HEK293T (cell line): Measurements from ENCODE around the gene GAL3ST2.

Experiments used
- ARNT ChIP-seq: fragments of 450-650 bp; IDR thresholded peaks from 2 replicates; pipeline ENCODE4 v1.6.1; 2017; ENCODE audit warnings: mild to moderate bottlenecking
- BHLHE40 ChIP-seq: fragments of 450-650 bp; IDR thresholded peaks from 2 replicates; pipeline ENCODE4 v1.6.1; 2016; ENCODE audit warnings: mild to moderate bottlenecking, moderate library complexity, borderline replicate concordance
- FOXM1 ChIP-seq: fragments of 450-650 bp; IDR thresholded peaks from 2 replicates; pipeline ENCODE4 v1.6.1; 2017; ENCODE audit warnings: mild to moderate bottlenecking, borderline replicate concordance
- PKNOX1 ChIP-seq: fragments of 450-650 bp; IDR thresholded peaks from 2 replicates; pipeline ENCODE4 v1.6.1; 2016
- SP1 ChIP-seq: fragments of 450-650 bp; IDR thresholded peaks from 2 replicates; pipeline ENCODE4 v1.6.1; 2017
- SUZ12 ChIP-seq: fragments of 450-650 bp; IDR thresholded peaks from 2 replicates; pipeline ENCODE4 v1.6.1; 2016; ENCODE audit warnings: mild to moderate bottlenecking
- ZNF384 ChIP-seq: fragments of 450-650 bp; IDR thresholded peaks from 2 replicates; pipeline ENCODE4 v1.6.1; 2016

DNA sequence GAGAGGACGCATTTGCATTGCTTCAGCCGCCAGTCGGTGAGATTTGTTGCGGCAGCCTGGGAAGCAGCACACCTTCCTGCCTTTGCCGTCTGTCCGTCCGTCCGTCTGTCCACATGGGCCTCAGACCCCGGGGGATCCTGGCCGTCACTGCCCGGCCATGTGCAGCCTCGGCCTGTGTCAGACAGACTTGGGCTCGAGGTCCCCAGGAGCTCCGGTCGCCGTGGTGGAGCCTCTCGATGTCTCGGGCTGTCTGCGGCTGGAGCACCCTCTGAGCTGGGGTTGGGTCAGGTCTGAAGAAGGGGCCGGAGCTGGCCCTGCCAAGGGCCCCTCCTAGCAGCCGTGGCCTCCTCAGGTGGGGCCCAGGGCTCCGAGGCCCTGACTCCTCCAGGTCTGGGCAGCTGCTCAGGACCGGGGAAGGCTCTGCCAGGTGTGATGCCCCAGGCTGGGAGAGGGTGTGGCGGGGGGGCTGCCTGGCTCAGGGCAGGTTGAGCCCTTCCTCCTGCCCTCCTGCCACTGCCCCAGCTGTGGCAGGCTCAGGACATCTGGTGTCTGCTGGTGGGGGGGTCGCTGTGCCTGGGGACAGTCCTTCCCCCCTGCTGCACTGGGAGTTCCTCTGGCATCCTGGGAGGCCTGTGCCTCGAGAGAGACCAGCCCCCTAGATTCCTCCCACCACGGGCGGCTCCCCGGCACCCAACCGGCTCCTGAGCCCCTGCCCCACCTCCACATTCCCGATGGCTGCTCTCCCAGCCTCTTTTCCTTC, 44.2 kb downstream of the GAL3ST2 start:
- no peak for TF ChIP-seq FOXM1
- TF ChIP-seq ZNF384: no peak
- no peak for TF ChIP-seq SP1
- TF ChIP-seq ARNT: no peak
- no peak for TF ChIP-seq SUZ12
- TF ChIP-seq BHLHE40: no peak
- no peak for TF ChIP-seq PKNOX1
